ENCODE data around the gene C4orf50. TPM values are rescaled to one million over a fixed set of nuclear protein-coding genes. Genes with fewer than 3 reads are reported as not detected.

The C4orf50 gene
- total and polyA plus RNA-seq, 12 donors, result 0.08 to 1.4 (median 0.56) TPM; not detected in 4

DNA sequence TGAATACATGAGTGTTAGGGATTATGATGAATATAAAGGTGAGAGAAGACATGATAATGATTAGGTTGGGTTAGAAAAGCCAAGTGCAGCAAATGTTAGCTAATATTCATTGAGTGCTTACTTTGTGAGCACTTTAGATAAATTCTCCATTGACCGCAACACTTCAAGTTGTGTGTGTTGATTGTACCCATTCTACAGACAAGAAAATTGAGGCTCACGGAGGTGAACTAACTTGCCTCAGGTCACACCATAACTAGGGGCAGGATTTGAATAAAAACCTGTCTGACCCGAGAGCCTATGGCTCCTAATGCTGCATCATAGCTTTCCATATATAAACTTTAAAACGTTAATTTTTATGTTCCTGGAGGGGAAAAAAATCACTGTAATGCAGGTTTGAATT is 15.2 kb upstream of the C4orf50 start:
- DNase-seq, result no peak
- TF ChIP-seq CTCF (IDR thresholded peaks at IDR 0.05), result no peak
- TF ChIP-seq POLR2A (IDR thresholded peaks at IDR 0.05), result no peak
- H3K4me3 ChIP-seq, result no peak overlapping the region
- H3K9me3 ChIP-seq (replicated peaks in 1 of 3), result no peaks in the 10 kb centered on the region
- no peaks in the 10 kb centered on the region for H3K4me1 ChIP-seq (replicated peaks in 1 of 2)
- H3K36me3 ChIP-seq (replicated peaks in 1 of 2), result no peaks in the 10 kb centered on the region
- intact Hi-C loops (cut with DNase I), result no loop called here
- H3K27me3 ChIP-seq, result no peaks in the 10 kb centered on the region
- H3K27ac ChIP-seq, result no peak overlapping the region
- WGBS, 4 donors, result 55 to 79% (median 64%) methylated on average over 4 of the region's 4 CpGs

DNA sequence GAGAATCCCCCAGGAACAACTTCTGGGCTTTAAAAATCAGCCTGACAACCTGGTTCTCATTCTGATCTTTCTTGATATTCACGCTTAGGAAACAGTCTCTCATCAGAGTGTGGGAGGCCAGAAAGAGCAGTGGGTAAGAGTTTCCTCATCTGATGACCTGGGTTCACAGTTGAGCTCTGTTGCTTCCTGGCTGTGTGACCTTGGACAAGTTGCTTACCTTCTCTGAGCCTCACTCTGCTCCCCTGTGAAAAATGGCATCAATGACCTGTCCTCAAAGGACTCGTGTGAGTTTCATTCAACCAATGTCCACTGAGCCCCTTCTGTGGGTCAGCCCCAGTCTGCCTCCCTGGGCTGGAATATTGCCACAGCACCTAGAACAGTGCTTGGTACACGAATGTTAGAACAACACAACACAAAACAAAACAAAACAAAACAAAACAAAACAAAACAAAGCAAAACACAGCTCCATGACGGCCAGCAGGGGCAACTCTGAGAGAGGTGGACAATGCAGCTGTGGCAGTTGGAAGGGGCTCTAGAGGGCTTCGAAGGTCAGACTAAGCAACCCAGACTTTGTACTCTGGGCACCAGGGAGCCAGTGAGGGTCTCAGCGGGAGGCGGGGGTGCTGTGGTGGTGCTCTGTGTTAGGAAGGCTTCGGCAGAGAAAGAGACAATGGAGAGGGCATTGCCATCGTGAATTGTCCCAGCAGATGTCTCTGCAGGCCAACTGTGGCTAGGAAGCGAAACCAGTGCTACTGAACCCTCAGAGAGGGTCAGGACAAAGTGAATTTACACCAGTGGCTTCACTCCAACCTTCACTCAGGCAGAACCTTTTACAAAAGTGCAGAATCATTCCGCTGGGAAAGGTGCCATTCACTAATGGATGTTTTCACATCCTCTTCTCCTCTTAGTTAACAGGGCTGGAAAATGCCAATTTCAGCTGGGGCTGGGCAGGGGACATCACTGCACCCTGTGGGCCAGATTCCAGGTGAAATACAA is 14.3 kb upstream of the C4orf50 start:
- Histone ChIP-seq H3K27me3 (no peaks in the 10 kb centered on the region), H3K9me3 (replicated peaks in 1 of 3) (no peaks in the 10 kb centered on the region), H3K36me3 (replicated peaks in 1 of 2) (no peaks in the 10 kb centered on the region), H3K4me1 (replicated peaks in 1 of 2) (no peaks in the 10 kb centered on the region), H3K27ac (no peak overlapping the region), H3K4me3 (no peak overlapping the region)
- 59 to 79% (median 70%) methylated on average over 10 to 11 of the region's 11 CpGs for WGBS, 4 donors
- no peak for DNase-seq
- intact Hi-C loops (cut with DNase I), result no loop called here
- TF ChIP-seq CTCF (IDR thresholded peaks at IDR 0.05) (no peak), POLR2A (IDR thresholded peaks at IDR 0.05) (no peak)

- H3K4me1 ChIP-seq (replicated peaks in 1 of 2), result no peaks in the 10 kb centered on the region
- TF ChIP-seq CTCF (IDR thresholded peaks at IDR 0.05) (no peak), POLR2A (IDR thresholded peaks at IDR 0.05) (no peak)
- no peak overlapping the region for H3K27ac ChIP-seq
- no peaks in the 10 kb centered on the region for H3K36me3 ChIP-seq (replicated peaks in 1 of 2)
- intact Hi-C loops (cut with DNase I), result no loop called here
- 36 to 54% (median 47%) methylated on average over 5 of the region's 5 CpGs for WGBS, 4 donors
- H3K9me3 ChIP-seq (replicated peaks in 1 of 3), result no peaks in the 10 kb centered on the region
- no peak overlapping the region for H3K4me3 ChIP-seq
- DNase-seq, result no peak
- no peaks in the 10 kb centered on the region for H3K27me3 ChIP-seq
Observed at GRCh38 chr4:6031846-6032245, 13.6 kb upstream of the C4orf50 start.

- no peaks in the 10 kb centered on the region for H3K9me3 ChIP-seq (replicated peaks in 1 of 3)
- 77 to 87% (median 84%) methylated on average over 6 to 7 of the region's 7 CpGs for WGBS, 4 donors
- H3K27me3 ChIP-seq, result no peaks in the 10 kb centered on the region
Observed at GRCh38 chr4:6030679-6031078, 12.4 kb upstream of the C4orf50 start.

More at GRCh38 chr4:6030679-6031078, 12.4 kb upstream of the C4orf50 start:
- intact Hi-C loops (cut with DNase I), result no loop called here
- H3K4me3 ChIP-seq, result no peak overlapping the region
- H3K27ac ChIP-seq, result no peak overlapping the region
- DNase-seq, result no peak
- no peak for TF ChIP-seq CTCF (IDR thresholded peaks at IDR 0.05)
- TF ChIP-seq POLR2A (IDR thresholded peaks at IDR 0.05), result no peak
- H3K4me1 ChIP-seq (replicated peaks in 1 of 2), result no peaks in the 10 kb centered on the region
- H3K36me3 ChIP-seq (replicated peaks in 1 of 2), result no peaks in the 10 kb centered on the region
